ENCODE measurements around the gene LCK.
A peak's percentile ranks its signal among the peaks of the same experiment; 100 is the strongest.

DNA sequence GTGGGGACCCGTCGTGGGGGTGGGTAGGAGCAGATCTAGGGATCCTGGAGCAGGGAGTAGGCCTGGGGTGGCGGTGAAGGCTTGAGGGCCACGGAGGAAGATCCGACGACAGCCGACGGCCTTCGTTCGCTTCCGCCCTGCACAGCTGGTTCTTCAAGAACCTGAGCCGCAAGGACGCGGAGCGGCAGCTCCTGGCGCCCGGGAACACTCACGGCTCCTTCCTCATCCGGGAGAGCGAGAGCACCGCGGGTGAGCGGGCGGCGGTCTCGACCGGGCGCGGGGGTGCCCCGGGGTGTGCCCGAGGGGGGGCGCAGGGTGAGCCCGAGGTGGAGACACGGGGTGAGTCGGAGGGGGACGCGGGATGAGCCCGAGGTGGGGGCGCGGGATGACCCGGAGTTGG, 24.4 kb downstream of the LCK start:
- TF ChIP-seq EZH2 (IDR thresholded peaks at IDR 0.05; ENCODE audit: insufficient read depth, poor library complexity, severe bottlenecking) (peak; percentile 49), EZH2phosphoT487 (IDR thresholded peaks at IDR 0.05; ENCODE audit: insufficient read depth, low read depth) (no peak)
